Stimulated activated naive CD8-positive, alpha-beta T cell treated with anti-CD3 and anti-CD28 coated beads, Interleukin-15, Interleukin-2, amounts not matched to agents 100 U/mL and 50 U/mL, for 24 hours (primary cell): ENCODE results near the gene NR3C2.
"Not testable (repeated sequence)": the region's sequence is repeated elsewhere in the genome, so short reads cannot be mapped to it uniquely, and the experiment has no call there.

Experiments
- ATAC-seq: fragments of 150-1000 bp; cut with Tn5 transposase; one replicate; pipeline ENCODE4 v1.10.0; 2021
- DNase-seq: peaks from one replicate; pipeline ENCODE4 v3.0.0; 2021

NR3C2 gene

GRCh38 chr4:148112231-148112982 lies 329.8 kb downstream of the NR3C2 start:
- ATAC-seq (peak; percentile 81), DNase-seq (no peak)

GRCh38 chr4:148110169-148110568 lies 332.0 kb downstream of the NR3C2 start:
- ATAC-seq (no peak), DNase-seq (no peak)

DNA sequence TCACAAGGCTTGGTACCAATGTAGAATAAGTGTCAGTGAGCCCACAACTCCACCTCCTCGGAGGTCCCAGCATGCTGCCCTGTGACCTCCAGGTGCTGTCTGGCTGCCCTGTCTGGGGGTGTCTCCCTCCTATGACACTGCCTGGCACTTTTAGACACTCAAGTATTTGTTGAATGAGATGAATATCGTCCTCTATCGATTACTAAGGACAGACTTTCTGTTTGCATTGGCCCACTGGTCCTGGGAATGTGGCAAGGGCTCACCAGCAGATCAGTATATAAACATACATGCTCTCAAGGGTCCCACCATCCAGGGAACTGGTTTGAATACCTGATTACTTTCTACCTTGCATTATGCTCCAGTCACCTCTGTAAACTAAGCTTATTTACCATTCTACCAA lies 333.0 kb downstream of the NR3C2 start:
- no peak for DNase-seq

DNA sequence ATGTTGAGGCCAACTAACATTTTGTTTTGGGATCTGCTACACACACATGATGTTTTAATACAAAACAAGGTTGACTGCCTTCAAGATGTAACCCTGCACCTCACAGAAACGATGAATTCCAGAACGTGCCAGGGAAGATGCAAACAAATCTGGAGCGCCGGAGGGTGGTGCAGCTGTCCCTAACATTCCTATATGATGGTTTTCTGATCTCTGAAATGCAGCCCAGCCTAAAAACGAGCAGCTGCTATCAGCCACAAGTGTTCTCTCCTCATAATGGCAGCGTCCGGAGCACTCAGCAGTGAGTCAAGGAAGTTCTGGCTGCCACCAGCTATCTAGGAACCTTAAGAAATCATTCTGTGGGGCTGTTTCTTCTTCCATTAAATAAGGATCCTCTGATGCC lies 333.4 kb downstream of the NR3C2 start:
- ATAC-seq (no peak), DNase-seq (no peak)

More for the DNA sequence above, 333.0 kb downstream of the NR3C2 start:
- ATAC-seq: no peak

- no peak for ATAC-seq
Observed at GRCh38 chr4:148103597-148104355, 338.4 kb downstream of the NR3C2 start.

DNA sequence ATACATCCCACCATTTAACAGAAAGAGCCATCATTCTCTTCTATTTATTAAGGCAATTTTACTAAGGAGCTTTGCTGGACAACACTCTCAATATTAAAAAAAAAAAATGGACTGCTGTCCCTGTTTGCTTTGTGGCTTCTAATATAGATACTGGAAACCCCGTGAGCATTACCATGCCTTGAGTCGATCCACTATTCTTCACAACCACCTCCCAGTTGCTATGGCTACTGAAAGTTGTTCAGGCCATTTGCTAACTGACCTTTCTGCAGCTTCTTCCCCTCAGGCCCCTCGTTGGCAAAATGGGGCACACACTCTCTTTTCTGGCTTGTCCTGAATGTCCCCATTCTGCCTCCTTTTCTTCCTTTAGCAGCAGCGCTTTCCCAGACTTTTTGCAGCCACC lies 340.4 kb downstream of the NR3C2 start:
- no peak for DNase-seq
- no peak for ATAC-seq

More at GRCh38 chr4:148103597-148104355, 338.4 kb downstream of the NR3C2 start:
- DNase-seq: no peak

DNA sequence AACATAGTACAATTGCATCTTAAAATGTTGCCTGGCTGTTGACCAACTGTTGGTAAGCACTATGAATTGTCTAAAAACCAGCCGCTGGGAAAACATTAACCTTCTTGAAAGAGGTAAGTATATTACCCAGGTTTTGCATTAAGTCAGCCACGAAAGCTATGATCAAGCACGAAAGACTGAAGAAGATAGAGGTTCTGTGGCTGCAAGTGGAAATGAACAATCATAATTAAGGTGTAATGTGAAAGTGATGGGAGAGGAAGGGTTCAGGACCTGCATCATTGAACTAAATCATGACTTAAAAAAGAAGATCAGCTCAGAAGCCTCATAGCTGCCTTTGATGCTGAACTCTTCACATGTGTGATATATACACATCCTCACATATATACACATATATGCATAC lies 341.0 kb downstream of the NR3C2 start:
- ATAC-seq (peak; percentile 60), DNase-seq (no peak)

DNA sequence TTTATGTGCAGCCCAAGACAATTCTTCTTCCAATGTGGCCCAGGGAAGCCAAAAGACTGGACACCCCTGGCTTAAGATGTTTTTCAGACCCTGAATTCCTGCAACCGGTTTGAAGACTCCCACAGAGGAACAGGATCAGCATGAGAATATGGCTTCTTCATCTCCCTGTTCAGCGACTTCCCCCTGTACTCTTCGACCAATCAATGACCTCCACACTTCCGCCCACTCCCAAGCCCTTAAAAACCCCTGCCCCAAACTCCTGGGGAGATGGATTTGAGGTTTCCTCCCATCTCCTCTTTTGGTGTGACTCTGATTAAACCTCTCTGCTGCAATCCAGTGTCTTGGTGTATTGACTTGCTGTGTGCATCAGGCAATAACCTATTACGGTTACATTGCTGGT lies 344.4 kb downstream of the NR3C2 start:
- ATAC-seq: no peak
- no peak for DNase-seq

DNA sequence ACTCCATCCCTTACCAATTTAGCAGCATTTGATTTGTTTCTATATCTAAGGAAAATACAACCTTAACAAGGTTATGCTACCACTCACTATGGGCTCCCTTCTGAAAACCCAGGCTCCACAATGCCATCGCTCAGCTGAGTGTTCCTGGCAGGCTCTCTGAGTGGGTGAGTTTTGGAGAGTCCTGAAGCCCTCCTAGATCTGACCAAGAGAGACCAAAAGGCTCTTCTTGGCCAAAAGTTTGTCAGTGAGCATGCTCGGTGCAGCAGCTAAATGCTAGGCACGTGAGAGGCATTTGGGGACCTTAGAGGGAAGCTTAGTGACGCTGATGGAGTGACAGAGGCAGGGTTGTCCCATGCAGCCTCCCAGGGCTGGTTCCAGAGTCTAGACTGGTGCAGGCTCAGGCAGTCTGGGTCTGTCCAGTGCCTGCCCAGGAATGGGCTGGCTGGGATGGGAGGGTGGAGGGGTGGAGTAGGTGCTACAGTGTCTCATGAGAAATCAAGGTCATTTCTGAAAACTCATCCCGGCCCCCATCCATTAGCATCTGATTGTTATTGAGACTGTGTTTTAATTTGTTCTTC lies 346.8 kb downstream of the NR3C2 start:
- ATAC-seq (no peak), DNase-seq (no peak)

DNA sequence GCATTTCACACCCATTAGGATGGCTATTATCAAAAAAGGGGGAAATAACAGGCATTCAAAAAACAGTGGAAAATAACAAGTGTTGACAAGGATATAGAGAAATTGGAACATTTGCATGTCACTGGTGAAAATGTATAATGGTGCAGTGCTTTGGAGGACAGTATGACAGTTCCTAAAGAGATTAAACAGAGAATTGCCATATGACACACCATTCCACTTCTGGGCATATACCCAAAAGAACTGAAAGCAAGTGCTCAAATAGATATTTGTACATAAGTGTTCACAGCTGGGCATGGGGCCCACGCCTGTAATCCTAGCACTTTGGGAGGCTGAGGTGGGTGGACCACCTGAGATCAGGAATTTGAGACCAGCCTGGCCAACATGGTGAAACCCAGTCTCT lies 348.1 kb downstream of the NR3C2 start:
- ATAC-seq (no peak), DNase-seq (no peak)

GRCh38 chr4:148093065-148093464 lies 349.1 kb downstream of the NR3C2 start:
- no peak for DNase-seq
- ATAC-seq: no peak

GRCh38 chr4:148092316-148093014 lies 349.7 kb downstream of the NR3C2 start:
- ATAC-seq: no peak
- DNase-seq: no peak

GRCh38 chr4:148091896-148092295 lies 350.3 kb downstream of the NR3C2 start:
- ATAC-seq (no peak), DNase-seq (no peak)

DNA sequence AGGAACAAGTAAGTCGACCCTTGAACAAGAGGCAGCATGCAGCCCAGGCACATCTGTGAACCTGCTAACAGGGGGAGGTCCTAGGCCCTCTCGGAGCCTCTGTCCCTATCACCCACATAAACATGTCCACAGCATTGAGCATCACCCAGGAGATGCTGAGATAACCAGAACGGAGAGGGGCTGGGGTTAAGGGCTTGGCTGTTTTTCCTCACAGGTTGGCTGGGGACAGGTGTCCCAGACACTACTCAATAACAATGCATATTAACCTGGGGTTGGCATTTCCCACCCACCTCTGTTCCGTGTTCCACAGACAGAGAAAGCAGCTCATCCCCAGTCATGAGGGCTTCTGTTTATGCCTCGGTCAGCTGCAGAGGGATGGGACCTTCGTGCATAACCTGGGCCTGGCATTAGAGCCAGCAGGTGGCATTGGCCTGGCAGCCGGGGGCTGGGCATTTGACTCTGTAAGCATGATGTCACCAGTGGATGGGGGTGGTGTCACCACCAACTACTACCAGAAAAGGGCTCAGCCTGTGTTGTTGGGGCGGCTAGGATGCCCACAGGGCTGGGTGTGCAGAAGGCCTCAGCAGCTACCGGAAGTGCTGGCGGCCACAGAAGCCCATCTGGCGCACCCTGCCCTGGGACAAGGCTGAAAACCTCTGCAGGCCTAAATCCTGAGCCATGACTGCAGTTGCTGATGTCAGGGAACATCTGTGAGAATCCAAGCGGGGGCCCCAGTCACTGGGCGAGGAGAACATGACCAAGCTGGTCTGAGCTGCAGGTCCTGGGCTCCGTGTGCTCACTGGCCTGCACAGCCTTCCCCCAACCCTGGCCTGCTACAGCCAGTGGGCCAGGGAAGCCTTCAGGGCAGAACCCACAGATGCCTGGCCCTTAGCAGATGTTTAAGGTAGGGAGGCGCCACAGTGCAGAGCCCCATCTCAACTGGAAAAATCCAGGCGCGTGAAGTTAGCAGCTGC lies 351.4 kb downstream of the NR3C2 start:
- DNase-seq: no peak
- no peak for ATAC-seq

DNA sequence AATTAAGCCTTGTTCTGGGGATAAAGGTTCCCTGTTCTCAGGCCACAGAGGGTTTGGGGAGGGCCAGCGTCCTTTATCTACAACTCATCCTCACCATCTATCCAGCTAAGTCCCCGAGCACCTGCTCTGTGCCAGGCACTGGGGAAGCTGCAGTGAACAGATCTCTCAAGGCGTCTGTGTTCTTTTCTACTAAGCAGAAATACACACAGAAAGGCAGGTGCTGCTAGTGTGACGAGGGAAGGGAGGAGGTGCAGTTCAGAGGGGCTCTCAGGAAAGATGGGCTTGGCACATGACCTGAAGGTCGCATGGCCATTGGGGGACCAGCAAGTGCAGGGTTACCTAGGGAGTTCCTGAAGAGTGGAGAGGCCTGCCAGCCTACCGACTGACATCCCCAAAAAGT lies 352.2 kb downstream of the NR3C2 start:
- DNase-seq (no peak), ATAC-seq (no peak)

DNA sequence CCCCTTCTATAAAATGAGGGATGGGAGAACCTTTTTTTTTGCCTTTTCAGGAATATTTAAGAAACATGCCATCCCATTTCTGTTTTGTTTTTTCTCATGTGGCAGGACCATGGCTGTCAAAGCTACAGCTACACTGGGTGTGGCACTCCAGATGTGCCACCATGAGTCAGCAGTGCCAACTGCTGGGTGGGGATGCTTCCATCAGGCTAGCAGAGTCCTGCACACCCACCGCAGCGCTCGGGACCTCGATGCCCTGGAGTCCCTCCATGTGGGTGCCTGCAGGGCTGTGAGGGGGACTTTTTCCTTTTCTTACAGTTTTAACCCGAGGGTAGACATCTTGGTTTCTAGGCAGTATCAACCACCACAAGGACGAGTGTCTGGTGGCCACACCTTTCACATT lies 352.6 kb downstream of the NR3C2 start:
- DNase-seq: no peak

DNA sequence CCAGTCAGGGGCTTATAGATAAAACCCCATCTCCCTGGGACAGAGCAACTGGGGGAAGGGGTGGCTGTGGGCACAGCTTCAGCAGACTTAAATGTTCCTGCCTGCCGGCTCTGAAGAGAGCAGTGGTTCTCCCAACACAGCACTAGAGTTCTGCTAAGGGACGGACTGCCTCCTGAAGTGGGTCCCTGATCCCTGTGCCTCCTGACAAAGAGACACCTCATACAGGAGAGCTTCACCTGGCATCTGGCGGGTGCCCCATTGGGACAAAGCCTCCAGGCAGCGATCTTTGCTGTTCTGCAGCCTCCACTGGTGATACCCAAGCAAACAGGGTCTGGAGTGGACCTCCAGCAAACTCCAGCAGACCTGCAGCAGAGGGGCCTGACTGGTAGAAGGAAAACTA lies 359.1 kb downstream of the NR3C2 start:
- DNase-seq, ATAC-seq: not testable (repeated sequence)

More for the DNA sequence above, 352.6 kb downstream of the NR3C2 start:
- no peak for ATAC-seq

- no peak for ATAC-seq
Observed at GRCh38 chr4:148081745-148082144, 360.5 kb downstream of the NR3C2 start.

DNA sequence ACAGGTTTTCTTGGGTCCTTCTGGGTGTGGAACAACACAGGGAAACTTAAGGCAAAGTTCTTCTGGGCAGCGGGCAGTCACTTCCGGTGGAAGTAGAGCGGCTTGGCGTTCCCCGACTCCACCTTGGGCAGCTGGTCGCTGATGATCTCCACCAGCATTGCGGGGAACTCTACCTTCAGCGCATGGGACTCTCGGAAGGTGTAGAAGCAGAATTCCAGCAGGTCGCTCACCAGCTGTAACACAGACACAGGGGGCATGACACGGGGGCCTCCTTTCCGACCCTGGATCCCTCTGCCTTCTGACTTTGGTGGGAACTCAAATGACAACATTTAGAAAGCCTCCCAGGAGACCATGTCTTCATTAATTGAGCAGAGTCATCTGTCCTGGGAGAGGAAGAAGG lies 360.9 kb downstream of the NR3C2 start:
- no peak for ATAC-seq
- no peak for DNase-seq

More at GRCh38 chr4:148081745-148082144, 360.5 kb downstream of the NR3C2 start:
- no peak for DNase-seq

GRCh38 chr4:148079961-148080360 lies 362.3 kb downstream of the NR3C2 start:
- DNase-seq (no peak), ATAC-seq (no peak)

GRCh38 chr4:148078061-148078460 lies 364.2 kb downstream of the NR3C2 start:
- DNase-seq (no peak), ATAC-seq (no peak)
